ENCODE measurements around the gene TRIP12.
"Not testable (repeated sequence)": the region's sequence is repeated elsewhere in the genome, so short reads cannot be mapped to it uniquely, and the experiment has no call there.

TRIP12 gene

GRCh38 chr2:229873123-229873581, 48.7 kb downstream of the TRIP12 start:
- DNase-seq = no peak

- no peak for DNase-seq
These were observed 50.7 kb downstream of the TRIP12 start for GRCh38 chr2:229870903-229871656.

- DNase-seq = no peak
These were observed 52.6 kb downstream of the TRIP12 start for GRCh38 chr2:229869226-229869625.

GRCh38 chr2:229868794-229869193, 53.0 kb downstream of the TRIP12 start:
- DNase-seq = no peak

- no peak for DNase-seq
These were observed 56.8 kb downstream of the TRIP12 start for GRCh38 chr2:229865033-229865432.

GRCh38 chr2:229861431-229861830, 60.4 kb downstream of the TRIP12 start:
- DNase-seq = no peak

- DNase-seq = no peak
These were observed 61.5 kb downstream of the TRIP12 start for GRCh38 chr2:229860334-229860733.

GRCh38 chr2:229858351-229858750, 63.5 kb downstream of the TRIP12 start:
- DNase-seq = no peak

- no peak for DNase-seq
These were observed 64.2 kb downstream of the TRIP12 start for GRCh38 chr2:229857634-229858033.

- DNase-seq = no peak
These were observed 65.4 kb downstream of the TRIP12 start for GRCh38 chr2:229856413-229856812.

GRCh38 chr2:229855116-229855515, 66.7 kb downstream of the TRIP12 start:
- DNase-seq = no peak

- no peak for DNase-seq
These were observed 69.2 kb downstream of the TRIP12 start for GRCh38 chr2:229852565-229852964.

GRCh38 chr2:229851870-229852269, 69.9 kb downstream of the TRIP12 start:
- DNase-seq = no peak

GRCh38 chr2:229850355-229851275, 71.2 kb downstream of the TRIP12 start:
- DNase-seq = not testable (repeated sequence)

GRCh38 chr2:229849073-229849472, 72.7 kb downstream of the TRIP12 start:
- DNase-seq = no peak

GRCh38 chr2:229843613-229844012, 78.2 kb downstream of the TRIP12 start:
- DNase-seq = no peak

GRCh38 chr2:229838729-229839128, 83.1 kb downstream of the TRIP12 start:
- no peak for DNase-seq

GRCh38 chr2:229836847-229837246, 85.0 kb downstream of the TRIP12 start:
- no peak for DNase-seq

GRCh38 chr2:229835596-229836283, 86.1 kb downstream of the TRIP12 start:
- no peak for DNase-seq

- DNase-seq = not testable (repeated sequence)
These were observed 87.4 kb downstream of the TRIP12 start for GRCh38 chr2:229834368-229834767.

- no peak for DNase-seq
These were observed 89.3 kb downstream of the TRIP12 start for GRCh38 chr2:229832510-229832898.

- DNase-seq = no peak
These were observed 89.9 kb downstream of the TRIP12 start for GRCh38 chr2:229831805-229832509.

- DNase-seq = no peak
These were observed 96.3 kb downstream of the TRIP12 start for GRCh38 chr2:229825476-229825875.
